ENCODE results near the gene RELCH.

Gene RELCH

GRCh38 chr18:62187543-62188510 lies 772 bp downstream of the RELCH start:
- no peak for DNase-seq (ENCODE audit: extremely low read depth, low read depth)
- no peak for TF ChIP-seq CTCF (IDR thresholded peaks at IDR 0.05; ENCODE audit: low read depth, low read length, missing control alignments)
- H3K4me3 ChIP-seq (replicated peaks; ENCODE audit: low read depth, low read length), result peak overlapping the region; percentile 98

- TF ChIP-seq CTCF (IDR thresholded peaks at IDR 0.05; ENCODE audit: low read depth, low read length, missing control alignments), result no peak
- H3K4me3 ChIP-seq (replicated peaks; ENCODE audit: low read depth, low read length), result peak overlapping the region; percentile 98
Observed at GRCh38 chr18:62189208-62189607, 2.2 kb downstream of the RELCH start.

GRCh38 chr18:62196079-62196478 lies 9.0 kb downstream of the RELCH start:
- TF ChIP-seq CTCF (IDR thresholded peaks at IDR 0.05; ENCODE audit: low read depth, low read length, missing control alignments), result no peak
- H3K4me3 ChIP-seq (replicated peaks; ENCODE audit: low read depth, low read length), result no peak overlapping the region
- no peak for DNase-seq (ENCODE audit: extremely low read depth, low read depth)

More at GRCh38 chr18:62189208-62189607, 2.2 kb downstream of the RELCH start:
- no peak for DNase-seq (ENCODE audit: extremely low read depth, low read depth)

- no peak for DNase-seq (ENCODE audit: extremely low read depth, low read depth)
- no peak for TF ChIP-seq CTCF (IDR thresholded peaks at IDR 0.05; ENCODE audit: low read depth, low read length, missing control alignments)
- H3K4me3 ChIP-seq (replicated peaks; ENCODE audit: low read depth, low read length), result no peak overlapping the region
Observed at GRCh38 chr18:62196980-62197379, 9.9 kb downstream of the RELCH start.

GRCh38 chr18:62198259-62198658 lies 11.2 kb downstream of the RELCH start:
- no peak for DNase-seq (ENCODE audit: extremely low read depth, low read depth)
- H3K4me3 ChIP-seq (replicated peaks; ENCODE audit: low read depth, low read length), result no peak overlapping the region
- TF ChIP-seq CTCF (IDR thresholded peaks at IDR 0.05; ENCODE audit: low read depth, low read length, missing control alignments), result no peak

- TF ChIP-seq CTCF (IDR thresholded peaks at IDR 0.05; ENCODE audit: low read depth, low read length, missing control alignments), result no peak
- H3K4me3 ChIP-seq (replicated peaks; ENCODE audit: low read depth, low read length), result no peak overlapping the region
- DNase-seq (ENCODE audit: extremely low read depth, low read depth), result no peak
Observed at GRCh38 chr18:62199629-62200028, 12.6 kb downstream of the RELCH start.

All from HFF-Myc (cell line).